HG03520 (cell line): ENCODE data around the gene TXLNB.

Experiments used
- ATAC-seq: cut with Tn5 transposase; IDR thresholded peaks from one replicate; pipeline ENCODE4 v1.9.1; 2021; ENCODE audit warnings: mild to moderate bottlenecking, moderate library complexity; ENCODE audit not compliant: unreplicated experiment

The TXLNB gene

DNA sequence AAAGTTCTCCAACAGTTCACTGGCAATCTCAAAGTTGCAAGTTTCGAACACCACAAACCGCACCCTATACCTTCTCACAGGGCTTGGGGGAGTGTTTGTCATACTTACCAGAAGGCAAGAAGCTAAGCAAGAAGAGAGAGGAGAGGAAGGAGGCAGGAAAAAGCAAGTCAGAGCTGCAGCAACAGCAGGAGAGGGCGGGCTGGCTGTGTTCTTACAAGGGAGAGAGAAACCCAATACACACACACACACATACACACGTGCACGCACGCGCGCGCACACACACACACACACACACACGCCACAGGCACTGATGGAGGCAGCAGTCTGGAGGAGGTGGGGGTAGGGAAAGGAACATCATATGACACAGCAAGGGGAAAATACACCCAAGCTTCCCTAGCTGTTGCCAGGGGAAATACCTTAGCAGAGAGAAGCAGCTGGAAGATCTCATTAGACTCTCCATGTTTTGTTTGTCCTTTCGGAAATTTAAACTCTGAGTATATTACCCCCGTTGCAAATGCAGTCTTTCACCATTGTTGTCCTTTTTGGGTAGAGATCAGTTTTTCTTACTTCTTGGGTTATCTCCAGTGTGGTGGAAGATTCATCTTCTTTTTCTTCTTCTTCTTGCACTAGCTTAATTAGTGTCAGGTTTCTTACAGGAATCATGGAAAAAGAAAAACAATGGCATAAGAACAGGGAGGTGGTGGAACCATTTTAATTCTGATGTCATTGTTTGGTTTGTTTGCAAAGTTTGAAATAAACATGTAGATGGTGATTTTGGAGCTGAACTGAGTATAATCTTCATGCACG, at the start of gene TXLNB:
Gene TXLNB (minus strand): TSS at position 186 of the 807 bp plus-strand sequence. CDS start 3,099 bp downstream, outside the sequence.
- peak; percentile 67 for ATAC-seq

DNA sequence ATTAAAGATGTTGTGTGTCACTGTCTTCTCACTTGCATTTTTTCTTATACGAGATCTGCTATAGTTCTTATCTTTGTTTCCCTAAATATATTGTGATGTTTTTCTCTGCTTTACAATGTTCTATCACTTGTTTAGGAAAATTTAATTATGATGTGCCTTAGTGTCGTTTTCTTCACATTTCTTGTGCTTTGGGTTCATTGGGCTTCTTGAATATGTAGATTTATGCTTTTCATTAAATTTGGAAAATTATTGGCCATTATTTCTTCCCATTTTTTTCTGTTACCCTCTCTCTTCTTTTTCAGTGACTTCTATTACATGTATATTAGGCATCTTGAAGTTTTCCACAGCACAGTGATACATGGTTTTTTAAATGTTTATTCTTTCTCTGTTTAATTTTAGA, 49.3 kb upstream of the TXLNB start:
- ATAC-seq = no peak

DNA sequence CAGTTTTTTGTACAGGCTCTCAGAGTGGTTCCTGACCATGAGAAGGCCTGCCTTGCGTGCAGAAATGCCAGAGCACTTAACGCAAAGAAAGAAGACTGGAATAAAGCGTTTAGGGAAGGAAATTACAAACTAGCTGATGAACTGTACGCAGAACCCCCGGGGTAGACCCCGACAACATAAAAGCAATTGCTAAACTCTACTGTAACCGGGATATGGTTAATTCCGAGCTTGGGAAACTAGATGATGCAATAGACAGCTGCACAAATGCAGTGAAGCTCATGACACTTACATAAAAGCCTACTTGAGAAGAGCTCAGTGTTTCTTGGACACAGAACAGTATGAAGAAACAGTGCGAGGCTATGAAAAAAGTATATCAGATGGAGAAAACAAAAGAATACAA, 47.0 kb upstream of the TXLNB start:
- ATAC-seq = no peak

DNA sequence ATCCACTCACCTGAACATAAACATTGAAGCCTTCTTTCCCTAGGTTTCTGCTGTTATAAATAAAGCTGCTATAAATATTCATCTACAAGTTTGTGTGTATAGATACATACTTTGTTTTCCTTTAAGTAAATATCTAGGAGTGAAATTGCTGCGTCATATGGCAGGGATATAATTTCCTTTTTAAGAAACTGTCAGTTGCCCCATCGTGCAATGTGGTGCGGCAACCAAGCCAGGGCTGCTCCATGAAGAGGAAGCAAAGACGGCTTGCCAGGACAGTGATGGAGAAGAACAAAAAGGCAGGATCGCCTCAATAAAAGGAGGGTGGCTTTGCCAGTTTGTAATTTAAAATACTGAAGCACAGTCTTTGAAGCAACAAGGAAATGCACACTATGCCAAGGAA, 46.0 kb upstream of the TXLNB start:
- no peak for ATAC-seq

DNA sequence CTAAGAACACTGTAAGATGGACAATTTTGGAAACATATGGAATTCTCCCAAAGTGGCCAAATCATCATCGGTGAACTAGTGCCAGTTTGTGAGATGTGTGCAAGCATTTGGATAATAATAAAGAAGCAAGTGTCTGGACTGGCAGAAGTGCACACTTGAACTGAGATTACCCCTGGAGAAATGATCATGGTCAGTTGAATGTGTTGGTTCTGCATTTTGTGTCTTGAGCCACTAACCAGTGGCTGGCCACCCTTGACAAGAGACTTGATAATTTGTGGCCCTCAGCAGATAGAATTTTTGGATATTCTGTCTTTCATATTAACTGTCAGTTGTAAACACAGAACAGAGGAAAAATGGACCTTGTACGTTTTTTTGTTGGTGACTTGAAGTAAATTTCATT, 45.2 kb upstream of the TXLNB start:
- no peak for ATAC-seq

DNA sequence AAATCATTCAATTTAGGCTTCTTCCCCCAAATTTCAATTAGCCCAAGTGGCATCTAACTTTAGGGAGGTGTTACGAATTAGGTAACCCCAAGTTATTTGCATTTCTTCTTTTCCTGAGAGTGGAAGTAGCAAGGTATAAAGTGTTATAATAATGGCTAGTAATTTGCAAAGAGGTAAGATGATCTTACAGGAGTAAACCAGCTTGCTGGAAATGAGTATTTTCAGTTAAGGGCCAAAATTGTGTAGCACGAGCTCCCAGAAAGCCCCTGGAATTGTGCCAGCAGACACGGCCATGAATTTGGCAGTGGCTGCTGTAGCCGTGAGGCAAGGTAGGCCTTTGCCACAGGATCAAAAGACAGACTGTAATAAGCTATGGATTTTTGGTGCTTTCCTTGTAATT, 44.7 kb upstream of the TXLNB start:
- ATAC-seq = no peak

DNA sequence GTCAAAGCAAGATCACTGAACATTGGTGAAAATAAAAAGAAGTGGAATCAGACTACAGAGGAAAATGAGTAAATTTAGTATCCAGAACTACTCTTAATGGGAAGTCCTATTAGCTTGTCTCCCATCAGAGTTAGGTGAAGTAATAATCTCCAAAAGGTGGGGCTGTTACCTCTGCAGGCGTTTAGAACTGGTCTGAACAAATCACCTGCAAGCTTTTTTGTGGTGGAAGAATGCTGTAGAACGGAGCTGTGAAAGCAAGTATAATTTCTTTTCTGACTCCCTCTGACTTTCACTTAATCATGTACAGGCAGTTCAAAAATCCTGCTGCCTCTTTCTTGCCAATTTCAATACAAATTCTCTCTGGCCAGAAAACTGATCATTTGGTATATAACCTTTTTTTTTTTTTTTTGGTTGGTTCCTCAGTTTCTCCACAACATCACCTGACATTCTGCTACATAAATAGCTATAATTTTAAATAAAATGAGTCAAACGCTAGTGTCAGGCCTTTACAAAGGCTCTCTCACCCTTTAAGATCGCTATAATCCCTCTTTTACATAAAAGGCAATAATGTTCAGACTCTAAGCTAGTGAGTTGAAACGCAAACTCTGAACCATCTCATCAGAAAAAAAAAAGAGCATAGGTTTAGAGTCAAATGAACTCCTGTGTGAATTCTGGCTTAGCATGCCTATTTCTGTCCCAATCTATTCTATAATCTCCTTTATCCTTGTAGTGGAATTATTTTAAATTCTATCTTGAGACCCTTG, 43.8 kb upstream of the TXLNB start:
- no peak for ATAC-seq

DNA sequence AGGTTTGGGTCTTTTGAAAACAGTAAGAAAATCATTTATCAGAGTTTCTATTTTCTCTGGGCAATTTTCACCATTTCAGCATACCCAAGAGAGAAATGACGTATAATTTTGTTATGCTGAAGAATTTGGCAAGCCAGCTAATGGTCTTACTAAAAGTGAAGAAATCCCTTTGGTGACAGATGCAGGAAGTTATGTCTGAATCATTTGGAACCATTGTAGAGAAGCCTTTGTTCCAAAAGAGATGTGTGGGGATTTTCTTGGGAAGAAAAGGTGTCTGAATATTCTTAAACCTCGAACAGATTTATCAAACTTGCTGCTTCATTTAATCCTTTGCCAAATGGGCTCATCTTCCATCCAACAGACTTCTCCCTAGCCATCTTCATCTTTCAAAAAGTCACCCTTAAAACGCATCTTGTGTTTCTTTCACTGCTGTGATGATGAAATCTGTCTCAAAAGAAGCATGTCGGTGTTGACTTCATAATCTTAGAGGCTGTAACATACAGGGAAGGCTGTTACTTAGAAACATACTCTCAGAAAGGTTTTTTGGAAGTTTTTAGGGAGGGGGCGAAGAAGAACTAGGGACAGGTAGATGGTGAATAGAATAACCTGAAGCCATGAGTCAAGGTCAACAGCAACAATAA, 43.1 kb upstream of the TXLNB start:
- ATAC-seq = no peak

DNA sequence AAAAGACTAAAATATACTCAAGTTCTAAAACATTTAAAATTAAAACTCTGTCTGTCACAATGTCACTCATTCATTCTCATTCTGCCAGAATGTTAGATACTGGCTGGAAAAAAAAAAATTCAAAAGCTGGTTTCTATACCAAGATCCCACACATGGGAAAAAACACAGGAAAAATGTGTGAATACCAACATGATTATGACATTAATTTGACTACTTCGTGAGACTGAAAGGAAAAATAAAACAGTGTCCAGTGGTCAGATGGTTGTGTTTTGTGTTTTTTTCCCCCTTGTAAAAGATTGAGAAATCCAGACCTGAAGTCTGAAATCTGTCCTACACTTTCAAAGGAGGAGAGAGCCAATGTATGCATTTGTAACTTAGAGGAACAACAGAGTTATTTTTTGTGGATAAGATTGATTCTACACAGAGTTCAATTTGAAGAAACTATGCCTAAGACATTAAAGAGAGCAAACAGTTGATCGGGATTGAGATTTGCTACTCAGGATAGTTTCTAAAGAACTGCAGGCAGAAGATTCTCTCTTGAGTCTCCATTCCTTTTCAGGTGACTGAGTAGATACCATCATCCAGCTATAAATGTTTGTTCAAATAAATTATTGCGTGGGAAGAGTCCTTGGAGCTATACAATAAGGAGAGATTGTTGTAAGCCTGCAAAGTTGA, 39.2 kb upstream of the TXLNB start:
- ATAC-seq = no peak

DNA sequence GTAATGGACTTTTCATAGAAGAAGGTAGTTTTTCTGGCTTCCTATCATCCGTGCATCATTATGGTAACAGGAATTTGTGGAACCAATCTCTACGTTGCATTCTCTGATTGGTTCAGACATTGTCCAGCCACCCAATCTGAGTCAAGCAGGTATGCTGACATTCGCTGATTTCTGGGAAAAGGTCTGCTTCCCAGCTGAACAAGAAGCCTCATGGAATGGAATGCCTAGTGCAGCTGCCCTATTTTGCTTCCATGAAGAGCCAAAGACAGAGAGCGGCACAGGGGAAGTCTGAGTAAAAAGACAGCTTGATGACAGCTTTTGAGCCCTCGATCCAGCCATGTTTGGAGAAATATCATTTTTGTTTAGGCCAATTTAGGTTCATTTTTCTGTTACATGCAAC, 38.5 kb upstream of the TXLNB start:
- no peak for ATAC-seq

DNA sequence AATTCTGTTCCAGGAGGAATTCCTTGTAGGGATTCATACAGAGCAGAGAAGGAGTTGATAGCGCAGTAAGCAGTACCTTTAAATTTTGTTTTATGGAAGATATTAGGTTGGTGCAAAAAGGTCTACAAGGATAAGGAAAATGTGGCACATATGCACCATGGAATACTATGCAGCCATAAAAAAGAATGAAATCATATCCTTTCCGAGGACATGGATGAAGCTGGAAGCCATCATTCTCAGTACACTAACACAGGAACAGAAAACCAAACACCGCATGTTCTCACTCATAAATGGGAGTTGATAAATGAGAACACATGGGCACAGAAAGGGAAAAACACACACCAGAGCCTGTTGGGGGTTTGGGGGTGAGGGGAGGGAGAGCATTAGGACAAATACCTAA, 37.4 kb upstream of the TXLNB start:
- no peak for ATAC-seq

DNA sequence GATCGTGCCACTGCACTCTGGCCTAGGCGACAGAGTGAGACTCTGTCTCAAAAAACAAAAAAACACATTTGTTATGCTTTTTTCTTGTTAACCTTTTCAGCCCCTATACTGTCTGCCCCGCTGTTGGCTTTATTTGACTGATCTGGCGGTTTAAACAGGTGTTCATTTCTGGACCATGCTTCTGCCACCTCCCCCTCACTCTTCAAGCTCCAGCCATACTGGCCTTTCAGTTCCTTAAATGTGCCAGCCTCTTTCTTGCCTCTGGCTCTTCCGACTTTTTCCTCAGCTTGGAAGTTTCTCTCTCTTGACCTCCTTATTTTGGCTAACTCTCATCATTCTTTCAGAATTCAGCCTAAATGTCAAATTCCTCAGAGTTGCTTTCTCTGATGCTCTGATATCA, 35.2 kb upstream of the TXLNB start:
- peak; percentile 46 for ATAC-seq

DNA sequence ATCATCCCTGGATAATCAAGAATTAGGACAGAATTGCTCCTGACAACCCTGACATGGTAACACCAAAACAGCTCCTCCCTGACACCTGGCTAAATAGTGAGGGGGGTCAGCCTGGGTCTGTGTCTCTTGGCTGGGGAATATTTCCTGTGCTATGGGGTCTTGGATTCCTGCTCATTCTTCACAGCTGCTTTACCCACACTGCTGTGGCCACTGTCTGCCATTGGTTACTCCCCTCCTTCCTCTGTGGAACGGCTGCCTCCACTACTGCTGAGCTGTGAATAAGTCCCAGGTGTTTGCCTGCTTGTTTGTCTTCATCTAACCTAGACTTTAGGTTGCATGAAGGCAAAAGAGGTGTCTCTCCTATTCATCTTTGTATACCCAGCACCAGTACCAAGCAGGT, 33.9 kb upstream of the TXLNB start:
- ATAC-seq = no peak

DNA sequence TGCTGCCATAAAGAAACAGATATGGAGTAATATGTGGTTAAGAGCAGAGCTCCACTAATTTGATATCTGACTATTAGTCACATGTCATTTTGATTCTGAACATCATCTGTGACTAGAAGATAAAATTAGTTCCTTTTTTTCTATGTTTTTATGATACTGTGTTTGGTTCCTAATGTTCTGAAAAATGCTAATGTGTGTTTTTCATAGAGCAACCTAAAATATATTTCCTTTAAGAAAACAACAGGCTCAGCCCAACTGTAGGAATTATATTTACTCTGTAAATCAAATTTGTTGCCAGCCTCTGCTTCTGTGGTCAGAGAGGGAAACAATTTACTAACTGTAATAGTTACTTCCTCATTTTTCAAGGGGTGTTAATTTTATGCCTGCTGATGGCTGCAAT, 33.3 kb upstream of the TXLNB start:
- peak; percentile 40 for ATAC-seq

DNA sequence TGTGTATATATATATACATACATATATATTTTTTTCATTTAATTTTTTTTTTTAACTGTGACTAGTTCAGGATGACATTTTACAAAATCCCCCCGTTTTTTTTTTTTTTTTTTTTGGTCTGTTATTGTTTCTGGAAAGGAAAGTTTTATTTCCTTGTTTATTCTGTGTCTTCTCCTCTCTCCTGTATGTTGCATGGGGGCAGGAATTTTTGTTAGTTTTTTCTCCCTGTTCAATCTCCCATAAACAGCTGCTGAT, 32.4 kb upstream of the TXLNB start:
- no peak for ATAC-seq

DNA sequence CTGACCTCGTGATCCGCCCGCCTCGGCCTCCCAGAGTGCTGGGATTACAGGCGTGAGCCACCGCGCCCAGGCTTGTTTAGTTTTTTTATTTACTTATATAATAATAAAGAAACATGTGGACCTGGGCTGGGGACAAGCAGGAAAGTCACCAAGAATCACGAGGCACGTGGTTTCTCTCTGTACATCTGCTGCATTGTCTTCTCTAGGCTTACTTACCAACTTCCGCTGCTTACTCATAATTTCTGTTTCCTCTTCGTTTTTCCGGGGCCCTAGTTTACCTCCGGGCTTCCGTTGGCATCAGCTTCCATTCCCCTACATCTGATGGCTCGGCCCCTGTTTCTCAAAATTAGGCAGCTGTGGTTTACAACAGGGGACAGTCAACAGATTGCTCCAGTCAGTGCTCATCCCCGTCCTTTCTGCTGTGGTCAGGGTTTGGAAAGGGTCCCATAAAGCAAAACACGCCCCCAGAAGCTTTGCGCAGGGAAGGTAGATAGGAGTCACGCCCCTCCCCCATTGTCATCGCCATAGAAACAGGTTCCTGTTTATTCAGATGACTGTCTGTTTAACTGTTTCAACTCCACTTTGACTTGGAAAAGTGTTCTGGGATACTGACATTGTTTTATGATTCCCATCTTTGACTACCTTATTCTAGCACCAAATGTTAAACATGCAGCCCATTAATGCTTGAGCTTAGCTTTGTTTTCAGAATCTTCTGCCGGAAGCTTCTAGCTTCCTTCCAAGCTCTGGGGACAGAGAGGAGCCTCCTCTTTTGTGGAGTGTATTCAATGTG, 31.9 kb upstream of the TXLNB start:
- no peak for ATAC-seq

DNA sequence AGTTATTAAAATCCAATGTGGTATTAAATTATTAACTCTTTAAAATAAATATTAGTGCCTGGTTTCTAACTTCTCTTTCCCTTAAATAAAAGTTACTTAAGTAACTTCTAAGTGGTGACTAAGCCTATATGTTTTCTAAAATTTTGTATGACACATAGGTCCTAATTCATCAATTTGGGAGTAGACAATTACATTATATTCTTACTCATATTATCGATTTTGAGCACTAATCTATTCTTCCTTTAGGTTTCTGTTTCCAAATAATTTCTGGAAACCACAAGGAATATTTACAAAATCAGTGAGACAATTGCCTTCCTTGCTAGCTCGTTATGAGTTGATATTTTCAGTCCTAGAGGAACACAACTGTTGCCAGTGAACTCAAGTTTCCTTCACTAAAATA, 28.3 kb upstream of the TXLNB start:
- ATAC-seq = no peak

DNA sequence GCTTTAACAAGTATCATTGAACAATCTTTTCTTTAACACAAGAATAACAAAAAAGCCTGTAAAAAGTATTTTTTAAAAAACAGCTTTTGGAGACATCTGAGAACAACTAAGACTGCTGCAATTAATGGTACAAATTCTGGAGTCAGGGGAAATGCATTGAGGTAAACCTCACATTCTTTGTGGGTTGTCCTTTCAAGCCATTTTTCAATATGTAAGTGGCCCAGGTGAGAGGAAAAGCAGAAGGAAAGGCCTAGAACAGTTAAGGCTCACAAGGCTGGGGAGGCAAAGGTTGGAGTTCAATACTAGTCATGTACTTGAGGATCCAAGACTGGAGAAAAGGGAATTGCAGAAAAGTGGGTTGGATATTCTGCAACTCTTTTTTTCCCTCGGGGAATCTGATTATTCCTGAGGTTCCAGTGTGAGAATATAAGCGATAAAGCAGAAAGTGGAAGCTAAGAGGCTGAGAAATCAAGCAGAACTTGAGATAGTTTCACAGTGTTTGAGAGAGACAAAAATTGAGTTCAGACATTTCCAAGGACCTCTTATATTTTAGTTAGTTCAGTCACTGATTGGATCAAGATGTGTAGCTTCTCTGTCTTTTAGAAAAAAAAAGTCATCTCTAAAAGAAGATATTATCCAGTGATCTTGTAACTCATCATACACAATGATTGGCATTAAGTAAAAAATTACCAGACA, 25.0 kb upstream of the TXLNB start:
- no peak for ATAC-seq

DNA sequence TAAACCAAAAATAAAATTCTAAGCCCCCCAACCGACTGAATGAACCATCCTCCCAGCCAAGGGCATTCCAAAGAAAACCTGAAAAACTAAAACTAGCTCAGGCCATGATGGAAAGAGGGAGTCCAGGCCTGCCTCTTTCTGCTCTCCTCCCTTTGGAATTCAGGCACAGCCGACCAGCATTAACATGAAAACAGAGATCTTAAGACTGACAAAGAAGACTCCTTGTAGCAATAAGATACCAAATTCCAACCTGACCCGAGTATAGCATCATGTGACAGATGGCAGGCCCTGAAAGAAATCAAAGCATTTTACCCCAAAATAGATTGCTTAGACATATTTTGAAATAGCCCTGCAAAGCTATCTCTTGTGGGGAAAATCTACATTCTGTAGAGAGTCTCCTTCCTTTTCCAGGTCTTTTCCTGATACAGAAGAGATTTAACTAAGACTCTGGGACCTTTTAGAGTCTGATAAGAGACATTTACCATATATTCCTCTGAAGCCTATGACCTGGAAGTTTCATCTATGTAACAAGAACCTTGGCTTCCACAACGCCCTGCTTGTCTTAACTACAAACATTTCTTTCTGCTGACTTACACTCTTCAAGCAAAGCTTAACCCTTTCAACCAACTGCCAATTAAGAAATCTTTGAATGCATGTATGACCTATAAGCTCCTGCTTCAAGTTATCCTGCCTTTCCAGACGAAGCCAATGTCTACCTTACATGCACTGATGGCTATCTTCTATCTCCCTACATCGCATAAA, 22.2 kb upstream of the TXLNB start:
- no peak for ATAC-seq

DNA sequence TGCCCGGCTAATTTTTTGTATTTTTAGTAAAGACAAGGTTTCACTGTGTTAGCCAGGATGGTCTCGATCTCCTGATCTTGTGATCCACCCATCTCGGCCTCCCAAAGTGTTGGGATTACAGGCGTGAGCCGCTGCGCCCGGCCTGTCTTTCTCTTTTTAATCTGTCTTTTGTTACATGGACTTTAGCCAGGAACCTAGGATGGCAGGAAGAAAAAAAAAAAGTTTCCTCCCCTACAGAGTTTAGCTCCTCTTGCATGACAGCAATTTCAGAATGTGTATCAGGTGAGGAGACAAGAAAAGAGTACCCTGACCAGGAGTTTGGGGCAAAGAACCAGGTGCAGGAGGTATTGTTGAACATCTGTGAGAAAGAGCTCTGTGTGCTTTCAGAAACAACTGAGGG, 21.4 kb upstream of the TXLNB start:
- ATAC-seq = no peak
